Neural progenitor cell (in vitro differentiated cells): ENCODE results near the gene PSMC3. TPM values are rescaled to one million over a fixed set of nuclear protein-coding genes. Genes with fewer than 3 reads are reported as not detected.

Source experiments
- DNase-seq: peaks from one replicate; pipeline ENCODE4 v3.0.0-alpha.2; 2016; ENCODE audit warnings: low spot score
- H2AFZ ChIP-seq: fragments of 200-600 bp; sonication (generic); replicated peaks from 2 replicates; pipeline ENCODE4 v1.6.1; 2016; ENCODE audit warnings: antibody characterized with exemption
- H3F3A ChIP-seq: fragments of 200-600 bp; sonication (generic); 2 replicates; pipeline ENCODE4 v1.6.1; 2016; ENCODE audit warnings: antibody characterized with exemption, low read depth
- H3K27ac ChIP-seq: fragments of 200-600 bp; sonication (generic); 2 replicates; pipeline ENCODE4 v1.5.1; 2016; ENCODE audit warnings: mild to moderate bottlenecking
- H3K27me3 ChIP-seq: fragments of 200-600 bp; sonication (generic); 2 replicates; pipeline ENCODE4 v1.6.1; 2016; ENCODE audit warnings: mild to moderate bottlenecking, moderate library complexity
- H3K36me3 ChIP-seq: fragments of 200-600 bp; sonication (generic); 2 replicates; pipeline ENCODE4 v1.5.1; 2016
- H3K4me1 ChIP-seq: fragments of 200-600 bp; sonication (generic); 2 replicates; pipeline ENCODE4 v1.6.1; 2016; ENCODE audit warnings: mixed run types
- H3K4me2 ChIP-seq: fragments of 200-600 bp; sonication (generic); 2 replicates; pipeline ENCODE4 v1.6.1; 2016
- H3K4me3 ChIP-seq: fragments of 200-600 bp; sonication (generic); 2 replicates; pipeline ENCODE4 v1.5.1; 2016
- H3K79me2 ChIP-seq: fragments of 200-600 bp; sonication (generic); 2 replicates; pipeline ENCODE4 v1.6.1; 2016; ENCODE audit warnings: low read depth
- H3K9ac ChIP-seq: fragments of 200-600 bp; sonication (generic); 2 replicates; pipeline ENCODE4 v1.6.1; 2016
- H3K9me3 ChIP-seq: fragments of 200-600 bp; sonication (generic); 2 replicates; pipeline ENCODE4 v1.5.1; 2016; ENCODE audit warnings: low read depth
- H4K20me1 ChIP-seq: fragments of 200-600 bp; sonication (generic); 2 replicates; pipeline ENCODE4 v1.6.1; 2016; ENCODE audit warnings: low read depth
- H3K27ac Mint-ChIP-seq: 3 replicates; pipeline ENCODE4 v1.8.0; 2021; ENCODE audit warnings: mixed read lengths
- H3K27me3 Mint-ChIP-seq: 2 replicates; pipeline ENCODE4 v1.8.0; 2022; ENCODE audit warnings: low read depth, mild to moderate bottlenecking, inconsistent platforms, moderate library complexity, mixed read lengths; ENCODE audit not compliant: insufficient read depth
- H3K36me3 Mint-ChIP-seq: 3 replicates; pipeline ENCODE4 v1.8.0; 2021; ENCODE audit warnings: mixed read lengths
- H3K4me1 Mint-ChIP-seq: 3 replicates; pipeline ENCODE4 v1.8.0; 2021; ENCODE audit warnings: mixed read lengths
- H3K4me3 Mint-ChIP-seq: 3 replicates; pipeline ENCODE4 v1.8.0; 2021; ENCODE audit warnings: mild to moderate bottlenecking, moderate library complexity, mixed read lengths
- H3K9me3 Mint-ChIP-seq: 3 replicates; pipeline ENCODE4 v1.8.0; 2020; ENCODE audit warnings: mixed read lengths
- CTCF ChIP-seq: fragments of 200-600 bp; sonication (generic); IDR thresholded peaks from 2 replicates; pipeline ENCODE4 v1.5.1; 2017; ENCODE audit warnings: antibody characterized with exemption, mild to moderate bottlenecking
- EZH2 ChIP-seq: fragments of 200-600 bp; sonication (generic); IDR thresholded peaks from 2 replicates; pipeline ENCODE4 v1.6.1; 2017; ENCODE audit warnings: antibody characterized with exemption, mild to moderate bottlenecking, moderate library complexity
- EZH2phosphoT487 ChIP-seq: fragments of 200-600 bp; sonication (generic); IDR thresholded peaks from 2 replicates; pipeline ENCODE4 v1.6.1; 2017; ENCODE audit warnings: antibody characterized with exemption
- total RNA-seq: library from RNA; depleted of rRNA; stranded (reverse); fragments of >200 nt; gene quantifications from 2 replicates; pipeline ENCODE4 v1.2.3, GENCODE V29; 2015; ENCODE audit warnings: low replicate concordance

The PSMC3 gene
- total RNA-seq, 1 donor from 2014 or later: 175 TPM

GRCh38 chr11:47394322-47395222 lies 31.7 kb downstream of the PSMC3 start:
- H3K27me3 ChIP-seq: no peaks in the 10 kb centered on the region
- peaks cover 12% of the 10 kb centered on the region for H3F3A ChIP-seq
- Mint-ChIP-seq H3K4me3 (no peak overlapping the region), H3K36me3 (no peaks in the 10 kb centered on the region), H3K27ac (no peak overlapping the region), H3K27me3 (peaks cover 6% of the 10 kb centered on the region), H3K9me3 (no peaks in the 10 kb centered on the region), H3K4me1 (peaks cover 6% of the 10 kb centered on the region)
- H2AFZ ChIP-seq: no peak overlapping the region
- H4K20me1 ChIP-seq: no peaks in the 10 kb centered on the region
- no peak overlapping the region for H3K27ac ChIP-seq
- no peaks in the 10 kb centered on the region for H3K79me2 ChIP-seq
- no peak overlapping the region for H3K4me2 ChIP-seq
- DNase-seq: peak; percentile 2
- no peak for TF ChIP-seq EZH2
- no peaks in the 10 kb centered on the region for H3K36me3 ChIP-seq
- peaks cover under 1% of the 10 kb centered on the region for H3K4me1 ChIP-seq
- no peak overlapping the region for H3K9ac ChIP-seq
- no peaks in the 10 kb centered on the region for H3K9me3 ChIP-seq
- no peak overlapping the region for H3K4me3 ChIP-seq

- peaks cover 7% of the 10 kb centered on the region for H3F3A ChIP-seq
- no peaks in the 10 kb centered on the region for H3K79me2 ChIP-seq
- Mint-ChIP-seq H3K9me3 (no peaks in the 10 kb centered on the region), H3K27ac (no peak overlapping the region), H3K4me1 (peaks cover 3% of the 10 kb centered on the region), H3K4me3 (no peak overlapping the region), H3K36me3 (no peaks in the 10 kb centered on the region), H3K27me3 (peaks cover 3% of the 10 kb centered on the region)
- DNase-seq: no peak
- no peak overlapping the region for H3K4me3 ChIP-seq
- no peaks in the 10 kb centered on the region for H3K27me3 ChIP-seq
- H3K9me3 ChIP-seq: no peaks in the 10 kb centered on the region
- no peaks in the 10 kb centered on the region for H4K20me1 ChIP-seq
- no peak overlapping the region for H3K9ac ChIP-seq
- TF ChIP-seq EZH2 (no peak), CTCF (no peak), EZH2phosphoT487 (no peak)
- H2AFZ ChIP-seq: no peak overlapping the region
- H3K4me1 ChIP-seq: no peaks in the 10 kb centered on the region
- H3K4me2 ChIP-seq: no peak overlapping the region
- H3K36me3 ChIP-seq: no peaks in the 10 kb centered on the region
- H3K27ac ChIP-seq: no peak overlapping the region
Observed at GRCh38 chr11:47394050-47394321, 32.3 kb downstream of the PSMC3 start.

- DNase-seq: peak; percentile 0
- no peaks in the 10 kb centered on the region for H3K9me3 Mint-ChIP-seq
- no peak overlapping the region for H3K4me3 Mint-ChIP-seq
- H4K20me1 ChIP-seq: no peaks in the 10 kb centered on the region
- TF ChIP-seq CTCF: no peak
- no peak for TF ChIP-seq EZH2phosphoT487
- TF ChIP-seq EZH2: no peak
- H3K36me3 ChIP-seq: no peaks in the 10 kb centered on the region
- peaks cover 3% of the 10 kb centered on the region for H3K4me1 Mint-ChIP-seq
- no peak overlapping the region for H2AFZ ChIP-seq
- no peaks in the 10 kb centered on the region for H3K27me3 ChIP-seq
- peaks cover 7% of the 10 kb centered on the region for H3F3A ChIP-seq
- no peaks in the 10 kb centered on the region for H3K36me3 Mint-ChIP-seq
- no peak overlapping the region for H3K4me2 ChIP-seq
- H3K4me3 ChIP-seq: no peak overlapping the region
- H3K27ac ChIP-seq: no peak overlapping the region
- H3K79me2 ChIP-seq: no peaks in the 10 kb centered on the region
- no peaks in the 10 kb centered on the region for H3K9me3 ChIP-seq
- H3K9ac ChIP-seq: no peak overlapping the region
- H3K27me3 Mint-ChIP-seq: no peaks in the 10 kb centered on the region
- no peaks in the 10 kb centered on the region for H3K4me1 ChIP-seq
- H3K27ac Mint-ChIP-seq: no peak overlapping the region
Observed at GRCh38 chr11:47393163-47394049, 32.8 kb downstream of the PSMC3 start.
